PC-9 (cell line): ENCODE data around the gene GAD2.

Experiments used
- CTCF ChIP-seq: fragments of 200-600 bp; sonication (generic); conservative IDR thresholded peaks from 2 replicates; pipeline ENCODE4 v1.6.1; 2017; ENCODE audit warnings: mixed run types, antibody characterized with exemption, mild to moderate bottlenecking, moderate library complexity
- EZH2 ChIP-seq: fragments of 200-600 bp; sonication (generic); IDR thresholded peaks from 2 replicates; pipeline ENCODE4 v1.8.0; 2017; ENCODE audit warnings: antibody characterized with exemption, low read depth

GRCh38 chr10:26335574-26336093 lies 119.1 kb downstream of the GAD2 start:
- no peak for TF ChIP-seq CTCF
- no peak for TF ChIP-seq EZH2
